SIG-M5 (cell line): ENCODE results near the gene EDA.

Experiments
- DNase-seq: peaks from one replicate; lab custom pipeline; 2025; lab: John Stamatoyannopoulos, UW

The EDA gene

DNA sequence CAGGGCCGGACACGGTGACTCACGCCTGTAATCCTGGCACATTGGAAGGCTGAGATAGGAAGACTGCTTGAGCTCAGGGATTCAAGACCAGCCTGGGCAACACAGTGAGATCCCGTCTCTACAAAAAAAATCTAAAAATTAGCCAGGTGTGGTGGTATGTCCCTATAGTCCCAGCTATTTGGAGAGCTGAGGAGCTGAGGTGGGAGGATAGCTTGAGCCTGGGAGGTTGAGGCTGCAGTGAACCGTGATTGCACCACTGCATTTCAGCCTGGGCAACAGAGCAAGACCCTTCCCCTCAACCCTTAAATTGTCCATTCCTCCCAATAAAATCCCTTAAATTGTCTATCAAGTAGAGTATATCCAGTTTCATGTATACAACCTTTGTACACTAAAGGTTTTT is 463.4 kb downstream of the EDA start:
- DNase-seq = no peak

DNA sequence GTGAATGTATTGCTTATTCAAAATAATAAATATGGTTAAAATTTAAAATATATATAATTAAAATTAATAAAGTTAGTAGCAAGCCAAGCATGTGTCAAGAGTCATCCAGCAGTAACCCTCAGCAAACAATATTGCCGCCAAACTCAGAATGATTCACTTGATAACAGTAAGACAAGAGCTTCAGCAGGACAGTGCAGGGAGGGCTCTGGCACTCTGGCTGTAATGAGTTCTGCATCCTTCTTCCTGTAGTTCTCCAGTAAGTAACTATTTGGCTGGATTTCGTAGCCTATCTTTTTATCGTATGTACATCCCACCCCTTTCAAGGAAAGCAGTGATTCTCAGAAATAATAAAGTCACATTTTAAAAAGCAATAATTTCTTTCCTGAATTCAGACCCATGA is 464.0 kb downstream of the EDA start:
- no peak for DNase-seq

DNA sequence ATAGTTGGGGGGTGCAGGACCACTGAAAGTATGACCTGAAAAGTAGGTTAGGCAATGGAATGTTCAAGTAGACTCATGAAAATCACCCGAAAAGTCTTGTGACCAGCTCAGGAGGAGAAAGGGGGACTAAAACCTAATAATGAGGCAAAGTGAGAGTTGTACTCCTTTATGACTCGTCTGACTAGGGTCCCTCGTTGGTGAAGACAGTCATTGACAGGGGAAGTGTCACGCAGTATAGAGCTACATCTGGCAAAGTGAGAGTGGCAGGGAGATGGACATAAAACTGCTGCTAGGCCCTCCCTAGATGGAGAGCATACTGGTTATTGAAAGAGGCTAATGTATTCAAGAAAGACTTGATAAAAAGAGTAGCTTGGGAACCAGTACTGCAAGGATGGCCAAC is 466.8 kb downstream of the EDA start:
- DNase-seq = no peak

DNA sequence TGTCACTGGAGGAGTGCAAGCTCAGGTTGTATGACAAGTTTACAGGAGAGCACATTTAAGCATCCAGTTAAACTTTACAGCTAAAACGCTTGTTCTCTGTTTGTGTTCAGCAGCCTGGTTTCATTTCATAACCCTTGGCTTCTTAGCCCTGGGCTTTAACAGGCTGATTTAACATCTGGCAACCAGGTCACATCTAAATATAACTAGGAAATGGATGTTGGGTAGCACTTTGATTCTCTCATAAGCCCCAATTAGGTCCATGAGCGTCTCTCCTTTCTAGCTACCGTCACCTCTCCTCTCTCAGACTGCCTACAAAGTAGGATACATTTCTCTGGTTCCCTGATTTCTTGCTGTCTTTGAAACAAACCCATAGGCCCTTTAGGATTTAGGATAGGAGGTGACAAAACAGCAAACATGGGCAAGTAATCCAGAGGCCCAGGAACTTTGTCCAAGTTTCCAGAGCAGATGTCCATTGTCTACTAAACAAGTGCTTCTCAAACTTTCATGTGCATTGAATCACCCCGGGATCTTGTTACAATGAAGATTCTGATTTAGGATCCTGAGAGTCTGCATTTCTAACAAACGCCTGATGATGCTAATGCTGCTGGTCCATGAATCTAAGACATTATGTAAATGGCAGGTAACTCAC is 468.8 kb downstream of the EDA start:
- DNase-seq = no peak

DNA sequence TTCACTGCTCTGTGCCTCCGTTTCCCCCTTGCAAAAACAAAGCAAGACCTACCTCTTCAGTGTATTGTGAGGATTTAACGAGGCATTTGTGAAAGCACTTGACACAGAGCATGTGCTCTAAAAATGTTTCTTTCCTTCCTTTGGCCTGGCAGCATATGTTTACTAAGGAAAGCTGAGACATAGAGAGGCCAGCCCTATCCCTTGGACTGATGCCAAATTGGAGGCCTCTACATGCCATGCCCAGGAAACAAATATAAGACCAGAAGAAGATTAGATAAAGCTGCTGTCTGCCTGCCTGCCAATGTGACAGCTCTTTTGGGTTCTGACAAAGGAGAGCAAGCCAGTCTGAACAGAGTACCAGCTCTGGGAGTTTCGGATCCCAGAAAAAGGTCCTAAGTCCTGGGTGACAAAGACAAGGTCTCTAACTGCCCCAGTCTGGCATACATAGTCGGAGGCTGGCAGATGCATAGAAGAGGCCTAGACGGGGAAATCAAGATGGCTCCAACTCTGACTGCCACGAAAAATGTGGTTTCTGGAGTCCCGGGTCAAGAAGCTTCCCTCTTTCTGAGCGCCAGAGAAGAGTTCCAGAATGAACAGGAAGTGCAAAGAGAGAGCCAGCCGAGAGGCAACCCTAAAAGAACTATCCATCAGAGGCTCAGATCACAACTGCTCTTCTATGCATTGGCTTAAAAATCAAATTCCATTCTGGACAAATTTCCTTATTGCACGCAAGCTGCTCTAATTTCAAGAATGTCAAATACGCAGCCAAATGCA is 472.1 kb downstream of the EDA start:
- DNase-seq = no peak

DNA sequence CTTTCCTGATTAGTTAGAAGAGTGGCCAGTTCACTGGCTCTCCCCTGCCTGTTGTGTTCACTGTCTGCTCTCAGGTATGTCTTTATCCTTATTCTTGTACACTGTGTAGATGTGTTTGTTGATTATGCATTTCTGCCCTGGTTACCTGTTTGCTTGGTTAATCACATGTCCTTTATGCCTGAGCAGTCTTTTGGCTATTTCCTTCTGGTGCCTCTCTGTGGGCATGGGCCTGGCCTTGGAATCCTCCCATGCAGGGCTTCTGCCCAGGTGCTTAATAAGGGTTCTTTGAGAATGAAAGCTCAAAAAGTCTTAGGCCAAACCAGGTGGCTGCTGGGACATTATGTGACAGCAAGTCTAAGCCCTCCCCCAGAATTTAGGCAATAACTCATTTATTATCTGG is 472.8 kb downstream of the EDA start:
- no peak for DNase-seq
